Endothelial cell of umbilical vein (primary cell): ENCODE data around the gene NBEA. TPM values are rescaled to one million over a fixed set of nuclear protein-coding genes. Genes with fewer than 3 reads are reported as not detected.

ENCODE experiments used
- BruUV-seq: library from RNA; stranded (reverse); fragments of 400-500 nt; replicated peaks from 2 replicates; lab custom pipeline; 2021; lab: Mats Ljungman, UMichigan
- CTCF ChIA-PET: fragments of 300-600, 350-600 bp; sonication (Branson Sonifier 250); formaldehyde crosslinking; loops from one replicate; lab custom pipeline; 2021; ENCODE audit warnings: antibody characterized with exemption, inconsistent platforms; lab: Charles Lee
- POLR2A ChIA-PET: fragments of 300-600, 350-600 bp; sonication (Branson Sonifier 250); formaldehyde crosslinking; loops from one replicate; lab custom pipeline; 2021; ENCODE audit warnings: antibody characterized with exemption, inconsistent platforms; lab: Charles Lee
- DNase-seq: peaks from one replicate; pipeline ENCODE4 v3.0.0-alpha.2; 2011; ENCODE audit warnings: low read depth, low spot score
- FAIRE-seq: peaks from 2 replicates; lab custom pipeline; 2011; peaks lifted over from hg19 to GRCh38; lab: Jason Lieb, UNC
- H2AFZ ChIP-seq: 2 replicates; pipeline ENCODE4 v1.6.0; 2012; ENCODE audit warnings: low read depth, low read length, control low read depth, inconsistent platforms
- H3K27ac ChIP-seq: 2 replicates; pipeline ENCODE4 v1.5.1; 2011; ENCODE audit warnings: low read depth, mild to moderate bottlenecking, control low read depth, low read length, moderate library complexity; ENCODE audit not compliant: insufficient read depth
- H3K27me3 ChIP-seq, 2 experiments: 2 replicates each; pipeline versions ENCODE4 v1.6.0 to v1.6.1; 2011; ENCODE audit warnings: low read length in 2 of 2, mixed read lengths in 1 of 2; ENCODE audit not compliant: control insufficient read depth in 2 of 2, insufficient read depth in 2 of 2
- H3K36me3 ChIP-seq, 2 experiments: 2 replicates in 1 of 2; 3 replicates in 1 of 2; pipeline ENCODE4 v1.5.1; 2011; ENCODE audit warnings: low read length in 2 of 2, mild to moderate bottlenecking in 1 of 2, moderate library complexity in 1 of 2; ENCODE audit not compliant: control insufficient read depth in 2 of 2, insufficient read depth in 2 of 2; ENCODE audit errors: extremely low read depth in 1 of 2
- H3K4me1 ChIP-seq: 3 replicates; pipeline ENCODE4 v1.5.1; 2011; ENCODE audit warnings: mild to moderate bottlenecking, low read length; ENCODE audit not compliant: control insufficient read depth, insufficient read depth; ENCODE audit errors: extremely low read depth
- H3K4me2 ChIP-seq: 2 replicates; pipeline ENCODE4 v1.6.1; 2011; ENCODE audit warnings: low read length, control low read depth, mixed read lengths; ENCODE audit not compliant: insufficient read depth
- H3K4me3 ChIP-seq, 3 experiments: fragments of 200-600 bp in 1 of 3; sonication (generic), shearing (Covaris generic) in 1 of 3; replicated peaks in 1 of 3; 2 replicates each; pipeline ENCODE4 v1.5.1; 2011 to 2016; ENCODE audit warnings: control low read depth in 3 of 3, low read length in 3 of 3, mild to moderate bottlenecking in 2 of 3, inconsistent platforms in 1 of 3, low read depth in 1 of 3, moderate library complexity in 1 of 3; ENCODE audit not compliant: insufficient read depth in 1 of 3
- H3K79me2 ChIP-seq: 2 replicates; pipeline ENCODE4 v1.6.0; 2012; ENCODE audit warnings: low read length, inconsistent platforms; ENCODE audit not compliant: control insufficient read depth, insufficient read depth
- H3K9ac ChIP-seq: replicated peaks from 2 replicates; pipeline ENCODE3; 2011; ENCODE audit warnings: low read length, control low read depth; ENCODE audit not compliant: insufficient read depth; ENCODE audit errors: extremely low read depth
- H3K9me1 ChIP-seq: replicated peaks from 3 replicates; pipeline ENCODE4 v1.6.0; 2011; ENCODE audit warnings: mild to moderate bottlenecking, low read length; ENCODE audit not compliant: control insufficient read depth, insufficient read depth; ENCODE audit errors: extremely low read depth
- H3K9me3 ChIP-seq: replicated peaks from 2 replicates; pipeline ENCODE4 v1.5.1; 2012; ENCODE audit warnings: low read length, inconsistent platforms; ENCODE audit not compliant: control insufficient read depth, insufficient read depth
- H4K20me1 ChIP-seq: replicated peaks from 2 replicates; pipeline ENCODE3; 2011; ENCODE audit warnings: mild to moderate bottlenecking, low read length; ENCODE audit not compliant: control insufficient read depth, insufficient read depth; ENCODE audit errors: extremely low read depth
- CTCF ChIP-seq, 2 donors: IDR thresholded peaks; 1 replicate in 1 of 2; 2 replicates in 1 of 2; pipeline ENCODE4 v1.5.1; 2011; ENCODE audit warnings: low read length in 2 of 2, mild to moderate bottlenecking in 2 of 2, moderate library complexity in 2 of 2, control low read depth in 1 of 2, inconsistent platforms in 1 of 2, low read depth in 1 of 2; ENCODE audit not compliant: insufficient read depth in 1 of 2; ENCODE audit errors: extremely low read depth in 1 of 2
- EZH2 ChIP-seq: IDR thresholded peaks from 2 replicates; pipeline ENCODE4 v1.6.1; 2012; ENCODE audit warnings: borderline replicate concordance, low read depth, mild to moderate bottlenecking, moderate library complexity, low read length, inconsistent platforms; ENCODE audit not compliant: severe bottlenecking
- FOS ChIP-seq: IDR thresholded peaks from 2 replicates; pipeline ENCODE4 v1.6.1; 2011; ENCODE audit warnings: mild to moderate bottlenecking, low read length, moderate library complexity, borderline replicate concordance; ENCODE audit not compliant: insufficient read depth
- GATA2 ChIP-seq: IDR thresholded peaks from 2 replicates; pipeline ENCODE4 v1.7.0; 2011; ENCODE audit warnings: low read depth, mild to moderate bottlenecking, moderate library complexity, mixed read lengths, low read length; ENCODE audit not compliant: insufficient read length, insufficient read depth
- JUN ChIP-seq: IDR thresholded peaks from 2 replicates; pipeline ENCODE4 v1.6.1; 2011; ENCODE audit warnings: borderline replicate concordance, low read depth; ENCODE audit not compliant: insufficient read length, insufficient read depth
- MYC ChIP-seq: IDR thresholded peaks from one replicate; pipeline ENCODE4 v1.6.1; 2011; ENCODE audit warnings: mild to moderate bottlenecking, low read depth, low read length
- POLR2A ChIP-seq: IDR thresholded peaks from 2 replicates; pipeline ENCODE4 v1.6.1; 2012; ENCODE audit warnings: low read depth, mild to moderate bottlenecking, control low read depth, low read length
- POLR2AphosphoS5 ChIP-seq: IDR thresholded peaks from 2 replicates; pipeline ENCODE4 v1.6.1; 2012; ENCODE audit warnings: low read depth, mild to moderate bottlenecking, control low read depth, low read length, moderate library complexity; ENCODE audit not compliant: insufficient read depth
- dilution Hi-C: fragments of 300-500 bp; cut with MboI; formaldehyde crosslinking; loops from one replicate; pipeline ENCODE4 v1.15.0; 2019; ENCODE audit warnings: low sequenced_read_pairs; ENCODE audit not compliant: extremely low pct_ligation_motif_present
- intact Hi-C: fragments of 100-400 bp; cut with micrococcal nuclease; formaldehyde crosslinking; loops from one replicate; pipeline ENCODE4 v1.10.0; 2022
- polyA plus RNA-seq, 4 experiments: library from polyadenylated mRNA; depleted of rRNA in 3 of 4; stranded (reverse) in 3 of 4; unstranded in 1 of 4; fragments of >200 nt; gene quantifications; 2 replicates each; pipeline versions ENCODE4 v1.2.1 to v1.2.3, GENCODE V29; 2011 to 2012; ENCODE audit warnings: missing spikeins in 1 of 4
- total RNA-seq: library from RNA; stranded (reverse); gene quantifications from 2 replicates; pipeline ENCODE4 v1.2.3, GENCODE V29; 2021
- TF ChIP-seq, protein P1 (sequence below): IDR thresholded peaks from 2 replicates; pipeline ENCODE4 v1.6.1; 2011; ENCODE audit not compliant: insufficient read depth, insufficient read length

The NBEA gene
- total and polyA plus RNA-seq, 2 donors (not counting 3 experiments of a cell fraction or from before 2014, with no cell fraction given), result 3.0 to 4.8 TPM

- H3K79me2 ChIP-seq, result no peaks in the 10 kb centered on the region
- dilution Hi-C loops (no loop called here), intact Hi-C loops (no loop called here)
- H3K36me3 ChIP-seq, result no peaks in the 10 kb centered on the region
- FAIRE-seq (no peak), DNase-seq (no peak)
- H4K20me1 ChIP-seq, result no peaks in the 10 kb centered on the region
- H3K4me1 ChIP-seq, result peaks cover 5% of the 10 kb centered on the region
- H3K4me3 ChIP-seq, result no peak overlapping the region
- no peak overlapping the region for H2AFZ ChIP-seq
- no peak for TF ChIP-seq JUN
- TF ChIP-seq POLR2AphosphoS5, result no peak
- TF ChIP-seq POLR2A, result no peak
- no peak for TF ChIP-seq CTCF (IDR thresholded peaks at IDR 0.05; ENCODE audit: extremely low read depth in 1 of 2, insufficient read depth in 1 of 2, low read depth in 1 of 2, low read length in 2 of 2)
- no peak for TF ChIP-seq FOS
- no peak for TF ChIP-seq MYC
- TF ChIP-seq EZH2, result no peak
- no peaks in the 10 kb centered on the region for H3K9me1 ChIP-seq
- no peaks in the 10 kb centered on the region for H3K9me3 ChIP-seq
- no peak overlapping the region for H3K4me2 ChIP-seq
- no peak overlapping the region for H3K9ac ChIP-seq
- BruUV-seq, result no TSS peak
- ChIA-PET POLR2A (no interaction called here), CTCF (no interaction called here)
- no peaks in the 10 kb centered on the region for H3K27me3 ChIP-seq
- H3K27ac ChIP-seq, result no peak overlapping the region
Observed at GRCh38 chr13:35285677-35286076, 343.6 kb downstream of the NBEA start.

GRCh38 chr13:35292329-35292728, 350.3 kb downstream of the NBEA start:
- TF ChIP-seq POLR2AphosphoS5 (no peak), EZH2 (no peak), MYC (no peak), JUN (no peak), POLR2A (no peak), CTCF (IDR thresholded peaks at IDR 0.05; ENCODE audit: extremely low read depth in 1 of 2, insufficient read depth in 1 of 2, low read depth in 1 of 2, low read length in 2 of 2) (no peak), GATA2 (no peak), FOS (no peak)
- TF ChIP-seq, protein P1, sequence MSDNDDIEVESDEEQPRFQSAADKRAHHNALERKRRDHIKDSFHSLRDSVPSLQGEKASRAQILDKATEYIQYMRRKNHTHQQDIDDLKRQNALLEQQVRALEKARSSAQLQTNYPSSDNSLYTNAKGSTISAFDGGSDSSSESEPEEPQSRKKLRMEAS, result no peak
- Histone ChIP-seq H3K4me1 (peaks cover 3% of the 10 kb centered on the region), H3K27ac (no peak overlapping the region), H3K9ac (no peak overlapping the region), H2AFZ (no peak overlapping the region), H3K4me2 (no peak overlapping the region), H3K4me3 (no peak overlapping the region), H3K9me1 (no peaks in the 10 kb centered on the region), H3K9me3 (no peaks in the 10 kb centered on the region), H4K20me1 (no peaks in the 10 kb centered on the region), H3K36me3 (no peaks in the 10 kb centered on the region), H3K79me2 (no peaks in the 10 kb centered on the region), H3K27me3 (no peaks in the 10 kb centered on the region)
- no peak for DNase-seq
- dilution Hi-C loops, result no loop called here
- FAIRE-seq, result no peak
- intact Hi-C loops, result no loop called here
- POLR2A ChIA-PET, result no interaction called here
- BruUV-seq, result no TSS peak
- CTCF ChIA-PET, result interaction anchor here (0.8 to 0.9 kb wide), 2 partner anchors 15 to 57 kb away, joined by 3 read pairs; no protein-coding TSS in a partner anchor
